B cell (primary cell): ENCODE measurements around the gene FAM117B. TPM values are rescaled to one million over a fixed set of nuclear protein-coding genes. Genes with fewer than 3 reads are reported as not detected.

Experiments
- ATAC-seq: fragments of 200-7000 bp; cut with Tn5 transposase; one replicate; pipeline ENCODE4 v1.10.0; 2021; ENCODE audit warnings: low read depth, mild to moderate bottlenecking, moderate number of reproducible peaks, moderate library complexity
- CTCF ChIA-PET: fragments of 350-600 bp; sonication (Branson Sonifier 250); formaldehyde crosslinking; loops from one replicate; lab custom pipeline; 2021; ENCODE audit warnings: antibody characterized with exemption, inconsistent platforms; lab: Charles Lee
- POLR2A ChIA-PET: fragments of 350-600 bp; sonication (Branson Sonifier 250); formaldehyde crosslinking; loops from one replicate; lab custom pipeline; 2021; ENCODE audit warnings: antibody characterized with exemption; lab: Charles Lee
- DNase-seq: peaks from one replicate; pipeline ENCODE4 v3.0.0; 2013
- H2AFZ ChIP-seq: 2 replicates; pipeline ENCODE4 v1.6.1; 2012; ENCODE audit warnings: mild to moderate bottlenecking, low read depth, low read length; ENCODE audit not compliant: insufficient read depth, poor library complexity, severe bottlenecking
- H3K27ac ChIP-seq, 2 donors: 1 replicate in 1 of 2; 2 replicates in 1 of 2; pipeline ENCODE4 v1.5.1; 2012 to 2013; ENCODE audit warnings: low read length in 2 of 2, mild to moderate bottlenecking in 2 of 2, moderate library complexity in 1 of 2
- H3K27me3 ChIP-seq, 4 experiments: fragments of 200-600 bp in 1 of 4; sonication (generic) in 1 of 4; replicated peaks in 1 of 4; 1 replicate in 2 of 4; 2 replicates in 2 of 4; pipeline versions ENCODE4 v1.6.1 to v1.7.0; 2013 to 2016; ENCODE audit warnings: low read length in 3 of 4, mild to moderate bottlenecking in 2 of 4, mixed read lengths in 1 of 4, moderate library complexity in 1 of 4; ENCODE audit not compliant: insufficient read depth in 4 of 4, control insufficient read depth in 3 of 4; ENCODE audit errors: control extremely low read depth in 1 of 4
- H3K36me3 ChIP-seq, 2 experiments: replicated peaks in 1 of 2; 1 replicate in 1 of 2; 2 replicates in 1 of 2; pipeline versions ENCODE4 v1.6.1 to v1.7.1; 2013; ENCODE audit warnings: low read length in 1 of 2; ENCODE audit not compliant: insufficient read depth in 2 of 2, control insufficient read depth in 1 of 2; ENCODE audit errors: control extremely low read depth in 1 of 2, extremely low read depth in 1 of 2
- H3K4me1 ChIP-seq, 2 donors: fragments of 200-600 bp in 1 of 2; sonication (generic) in 1 of 2; 1 replicate in 1 of 2; 2 replicates in 1 of 2; pipeline versions ENCODE4 v1.5.1 to v1.6.1; 2013 to 2017; ENCODE audit warnings: low read length in 2 of 2; ENCODE audit not compliant: control insufficient read depth in 2 of 2, insufficient read depth in 2 of 2
- H3K4me2 ChIP-seq: replicated peaks from 2 replicates; pipeline ENCODE3; 2012; ENCODE audit warnings: mild to moderate bottlenecking, low read depth, low read length; ENCODE audit not compliant: poor library complexity, severe bottlenecking
- H3K4me3 ChIP-seq, 5 experiments: fragments of 200-600 bp in 1 of 5; sonication (generic) in 1 of 5; 1 replicate in 3 of 5; 2 replicates in 2 of 5; pipeline versions ENCODE4 v1.5.1 to v1.7.0; 2011 to 2016; ENCODE audit warnings: low read length in 4 of 5, mild to moderate bottlenecking in 4 of 5, low read depth in 2 of 5, control low read depth in 1 of 5, moderate library complexity in 1 of 5; ENCODE audit not compliant: insufficient read depth in 1 of 5; ENCODE audit errors: control extremely low read depth in 1 of 5, extremely low read depth in 1 of 5
- H3K79me2 ChIP-seq: fragments of 200-600 bp; sonication (generic); one replicate; pipeline ENCODE4 v1.6.0; 2016; ENCODE audit warnings: low read length; ENCODE audit not compliant: control insufficient read depth, insufficient read depth
- H3K9ac ChIP-seq: fragments of 200-600 bp; sonication (generic); 2 replicates; pipeline ENCODE4 v1.6.1; 2017; ENCODE audit warnings: mild to moderate bottlenecking, low read length, moderate library complexity
- H3K9me3 ChIP-seq, 3 donors: one replicate each; pipeline versions ENCODE4 v1.6.1 to v1.7.1; 2013; ENCODE audit warnings: low read length in 2 of 3; ENCODE audit not compliant: control insufficient read depth in 2 of 3, insufficient read depth in 1 of 3; ENCODE audit errors: control extremely low read depth in 1 of 3
- H4K20me1 ChIP-seq: 2 replicates; pipeline ENCODE4 v1.6.0; 2012; ENCODE audit warnings: mild to moderate bottlenecking, low read length; ENCODE audit not compliant: insufficient read depth, control insufficient read depth, poor library complexity, severe bottlenecking
- H3K27ac Mint-ChIP-seq: one replicate; pipeline ENCODE4 v1.8.0; 2021; ENCODE audit warnings: mixed read lengths
- H3K27me3 Mint-ChIP-seq: one replicate; pipeline ENCODE4 v1.8.0; 2021; ENCODE audit warnings: mixed read lengths
- H3K4me1 Mint-ChIP-seq: one replicate; pipeline ENCODE4 v1.8.0; 2021; ENCODE audit warnings: mixed read lengths
- H3K4me3 Mint-ChIP-seq: one replicate; pipeline ENCODE4 v1.8.0; 2021; ENCODE audit warnings: mixed read lengths
- H3K9me3 Mint-ChIP-seq: one replicate; pipeline ENCODE4 v1.8.0; 2022; ENCODE audit warnings: mixed read lengths; ENCODE audit not compliant: insufficient read depth
- EZH2 ChIP-seq: IDR thresholded peaks from 2 replicates; pipeline ENCODE4 v1.6.1; 2012; ENCODE audit warnings: borderline replicate concordance, low read depth, mild to moderate bottlenecking, moderate library complexity, low read length; ENCODE audit not compliant: insufficient read depth, poor library complexity, severe bottlenecking
- WGBS: methylation state at CpG from one replicate; pipeline ENCODE4 v1.1.5; 2013; ENCODE audit warnings: missing lambda C conversion rate; ENCODE audit not compliant: insufficient coverage; 5-methylcytosine and 5-hydroxymethylcytosine counted together
- intact Hi-C: fragments of 100-400 bp; cut with micrococcal nuclease; formaldehyde crosslinking; loops from one replicate; pipeline ENCODE4 v1.10.0; 2022
- polyA plus RNA-seq: library from polyadenylated mRNA; depleted of rRNA; stranded (reverse); fragments of >200 nt; gene quantifications from 2 replicates; pipeline ENCODE4 v1.2.3, GENCODE V29; 2012
- total RNA-seq, 2 donors: library from RNA; stranded (reverse); fragments of 120-200 nt in 1 of 2; gene quantifications; 1 replicate in 1 of 2; 2 replicates in 1 of 2; pipeline versions ENCODE4 v1.2.3 to v1.2.4, GENCODE V29; 2013 to 2022
- TF ChIP-seq, protein P1 (sequence below): fragments of 200-600 bp; IDR thresholded peaks from one replicate; pipeline ENCODE4 v1.8.0; 2022; ENCODE audit warnings: antibody characterized with exemption, mild to moderate bottlenecking

The FAM117B gene
- total and polyA plus RNA-seq, 2 donors (not counting 1 experiment from before 2014, with no cell fraction given), result 11.5 to 50.1 TPM

DNA sequence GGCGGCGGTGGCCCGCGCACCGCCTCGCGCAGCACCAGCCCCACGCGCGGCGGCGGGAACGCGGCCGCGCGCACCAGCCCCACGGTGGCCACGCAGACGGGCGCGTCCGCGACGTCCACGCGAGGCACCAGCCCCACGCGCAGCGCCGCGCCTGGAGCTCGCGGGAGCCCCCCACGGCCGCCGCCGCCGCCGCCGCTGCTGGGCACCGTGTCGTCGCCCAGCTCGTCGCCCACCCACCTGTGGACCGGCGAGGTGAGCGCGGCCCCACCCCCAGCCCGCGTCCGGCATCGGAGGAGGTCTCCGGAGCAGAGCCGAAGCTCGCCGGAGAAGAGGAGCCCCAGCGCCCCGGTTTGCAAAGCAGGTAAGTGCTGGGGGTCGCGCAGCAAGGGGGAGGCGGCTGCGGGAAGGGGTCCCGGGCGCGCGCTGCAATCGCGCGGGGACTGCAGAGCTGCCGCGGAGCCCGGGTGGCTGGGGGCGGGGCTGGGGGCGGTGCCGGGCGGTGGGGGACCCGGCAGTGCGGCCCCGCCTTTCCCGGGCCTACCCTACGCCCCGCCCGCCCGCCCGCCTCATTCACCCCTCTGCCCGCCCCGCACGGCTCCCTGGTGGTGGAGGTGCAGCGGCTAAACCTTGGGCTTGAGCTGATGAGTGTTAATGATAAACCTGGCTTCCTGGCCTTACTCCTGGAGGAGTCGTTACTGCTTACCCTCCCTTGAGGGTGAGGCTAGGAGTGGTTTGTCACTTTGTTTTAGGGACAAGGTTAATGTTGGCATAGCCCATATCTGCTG lies 851 bp downstream of the FAM117B start:
- H3K27ac Mint-ChIP-seq, result peak overlapping the region; percentile 100
- Histone ChIP-seq H3K79me2 (peaks cover 66% of the 10 kb centered on the region), H3K36me3 (peaks cover 0 to 4% of the 10 kb centered on the region in 2 experiments), H2AFZ (peak overlapping the region; percentile 88), H3K4me2 (peak overlapping the region; percentile 89), H3K27ac (peak overlapping the region; percentile 60 to 93), H4K20me1 (no peaks in the 10 kb centered on the region), H3K9ac (peak overlapping the region; percentile 96), H3K27me3 (no peaks in the 10 kb centered on the region), H3K9me3 (peaks cover 0 to 1% (median 0%) of the 10 kb centered on the region in 3 donors), H3K4me1 (peaks cover 45 to 49% of the 10 kb centered on the region in 2 donors), H3K4me3 (peak overlapping the region; percentile 78 to 98 (median 87))
- DNase-seq (peak; percentile 88), ATAC-seq (peak; percentile 54)
- CTCF ChIA-PET, result interaction anchor here (0.7 to 5.2 kb wide), 10 partner anchors 14 to 99 kb away, joined by 3 to 57 read pairs (median 8); no protein-coding TSS in a partner anchor
- H3K4me1 Mint-ChIP-seq, result peaks cover 51% of the 10 kb centered on the region
- POLR2A ChIA-PET, result interaction anchor here (0.6 to 3.1 kb wide), 18 partner anchors 8 to 380 kb away, joined by 3 to 35 read pairs (median 4); partner anchors contain the start of gene NBEAL1
- TF ChIP-seq, protein P1, sequence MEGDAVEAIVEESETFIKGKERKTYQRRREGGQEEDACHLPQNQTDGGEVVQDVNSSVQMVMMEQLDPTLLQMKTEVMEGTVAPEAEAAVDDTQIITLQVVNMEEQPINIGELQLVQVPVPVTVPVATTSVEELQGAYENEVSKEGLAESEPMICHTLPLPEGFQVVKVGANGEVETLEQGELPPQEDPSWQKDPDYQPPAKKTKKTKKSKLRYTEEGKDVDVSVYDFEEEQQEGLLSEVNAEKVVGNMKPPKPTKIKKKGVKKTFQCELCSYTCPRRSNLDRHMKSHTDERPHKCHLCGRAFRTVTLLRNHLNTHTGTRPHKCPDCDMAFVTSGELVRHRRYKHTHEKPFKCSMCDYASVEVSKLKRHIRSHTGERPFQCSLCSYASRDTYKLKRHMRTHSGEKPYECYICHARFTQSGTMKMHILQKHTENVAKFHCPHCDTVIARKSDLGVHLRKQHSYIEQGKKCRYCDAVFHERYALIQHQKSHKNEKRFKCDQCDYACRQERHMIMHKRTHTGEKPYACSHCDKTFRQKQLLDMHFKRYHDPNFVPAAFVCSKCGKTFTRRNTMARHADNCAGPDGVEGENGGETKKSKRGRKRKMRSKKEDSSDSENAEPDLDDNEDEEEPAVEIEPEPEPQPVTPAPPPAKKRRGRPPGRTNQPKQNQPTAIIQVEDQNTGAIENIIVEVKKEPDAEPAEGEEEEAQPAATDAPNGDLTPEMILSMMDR, result peak; percentile 15
- no peak for TF ChIP-seq EZH2
- no peaks in the 10 kb centered on the region for H3K9me3 Mint-ChIP-seq
- H3K27me3 Mint-ChIP-seq, result no peaks in the 10 kb centered on the region
- intact Hi-C loops, result loop anchor here (1.0 to 2.0 kb wide), 3 partner anchors 9 to 379 kb away; partner anchors contain the start of genes NBEAL1 and WDR12
- H3K4me3 Mint-ChIP-seq, result peak overlapping the region; percentile 99
- WGBS, result under 1% methylated on average over 82 of the region's 92 CpGs
